ENCODE measurements around the gene NCK2. TPM values are rescaled to one million over a fixed set of nuclear protein-coding genes. Genes with fewer than 3 reads are reported as not detected.

Gene NCK2
- polyA plus RNA-seq, 4 donors, result 59.6 to 124 (median 84.3) TPM

GRCh38 chr2:105712981-105713596 is 31.6 kb upstream of the NCK2 start:
- no peak for FAIRE-seq
- Histone ChIP-seq H3K27me3 (ENCODE audit: control insufficient read depth in 3 of 3, insufficient read depth in 3 of 3, low read length in 3 of 3) (no peaks in the 10 kb centered on the region), H3K4me3 (ENCODE audit: low read depth in 1 of 3, low read length in 3 of 3) (no peak overlapping the region), H3K4me1 (ENCODE audit: control insufficient read depth in 3 of 3, insufficient read depth in 2 of 3, low read depth in 1 of 3, low read length in 2 of 3) (peaks cover 0 to 45% (median 7%) of the 10 kb centered on the region in 3 donors), H3K27ac (ENCODE audit: low read depth in 1 of 3, low read length in 2 of 3) (peak overlapping the region in 1 of 3 donors; percentile 26), H3K9me3 (ENCODE audit: control insufficient read depth in 2 of 2, insufficient read depth in 1 of 2, low read depth in 1 of 2, low read length in 1 of 2) (no peaks in the 10 kb centered on the region), H3K36me3 (ENCODE audit: control insufficient read depth in 3 of 3, insufficient read depth in 2 of 3, low read depth in 1 of 3, low read length in 3 of 3) (no peaks in the 10 kb centered on the region)
- 61 to 78% (median 67%) methylated on average over 6 of the region's 6 CpGs for WGBS, 3 donors
- DNase-seq, result peak in 1 of 2 donors; percentile 50

DNA sequence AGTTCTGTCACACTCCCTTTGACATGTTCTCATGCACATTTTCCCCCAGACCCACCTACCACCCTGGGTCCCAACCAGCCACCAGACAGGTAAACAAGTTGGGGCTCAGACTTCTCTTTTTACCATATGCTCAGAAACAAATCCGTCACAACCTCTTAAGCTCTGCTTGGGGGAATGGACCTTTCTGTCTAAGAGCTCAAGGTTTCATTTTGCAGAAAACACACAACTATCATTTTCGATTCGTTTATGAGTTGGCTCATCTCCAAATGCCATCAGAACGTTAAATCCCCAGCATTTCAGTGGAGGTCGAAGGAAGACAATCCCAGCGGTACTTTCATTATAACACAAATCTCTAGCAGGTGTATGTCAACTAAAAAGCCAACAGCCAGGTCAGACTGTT is 30.6 kb upstream of the NCK2 start:
- WGBS, 3 donors, result 9 to 52% (median 28%) methylated on average over 6 of the region's 6 CpGs
- peak overlapping the region in 1 of 3 donors; percentile 42 for H3K27ac ChIP-seq (ENCODE audit: low read depth in 1 of 3, low read length in 2 of 3)
- FAIRE-seq, result no peak

DNA sequence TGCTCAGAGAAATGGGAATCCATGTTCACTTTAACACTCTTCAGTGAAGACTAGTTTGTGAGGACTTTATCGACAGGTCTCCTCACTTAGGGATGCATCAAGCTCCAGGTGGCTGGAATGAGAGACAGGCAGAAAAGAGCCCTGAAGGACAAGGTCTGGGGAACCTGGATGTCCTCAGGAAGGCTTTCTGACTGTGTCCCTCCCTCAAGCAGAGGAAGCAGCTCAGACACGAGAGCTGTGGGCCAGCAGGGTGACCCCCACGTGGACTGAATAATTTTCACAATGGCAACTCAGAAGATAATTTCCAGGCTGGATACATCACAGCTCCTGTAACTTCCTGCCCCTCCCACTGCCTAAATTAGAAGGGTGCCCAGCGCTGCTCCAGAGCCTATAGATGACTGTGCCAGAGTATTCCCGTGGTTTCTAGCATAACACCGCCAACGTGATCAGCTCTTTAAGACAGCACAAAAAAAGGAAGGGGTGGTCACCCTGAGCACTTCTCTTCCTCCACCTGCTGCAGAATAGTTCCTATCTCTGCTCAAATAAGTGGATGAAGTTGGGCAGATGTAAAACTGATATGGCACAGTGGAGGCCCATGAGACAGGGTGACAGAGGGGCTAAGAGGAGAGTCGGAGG is 25.7 kb upstream of the NCK2 start:
- DNase-seq, result no peak
- H3K4me1 ChIP-seq (ENCODE audit: control insufficient read depth in 3 of 3, insufficient read depth in 2 of 3, low read depth in 1 of 3, low read length in 2 of 3), result peaks cover 0 to 12% (median 1%) of the 10 kb centered on the region in 3 donors
- no peaks in the 10 kb centered on the region for H3K27me3 ChIP-seq (ENCODE audit: control insufficient read depth in 3 of 3, insufficient read depth in 3 of 3, low read length in 3 of 3)
- H3K4me3 ChIP-seq (ENCODE audit: low read depth in 1 of 3, low read length in 3 of 3), result no peak overlapping the region
- H3K9me3 ChIP-seq (ENCODE audit: control insufficient read depth in 2 of 2, insufficient read depth in 1 of 2, low read depth in 1 of 2, low read length in 1 of 2), result no peaks in the 10 kb centered on the region
- H3K27ac ChIP-seq (ENCODE audit: low read depth in 1 of 3, low read length in 2 of 3), result no peak overlapping the region
- H3K36me3 ChIP-seq (ENCODE audit: control insufficient read depth in 3 of 3, insufficient read depth in 2 of 3, low read depth in 1 of 3, low read length in 3 of 3), result no peaks in the 10 kb centered on the region
- FAIRE-seq, result no peak
- WGBS, 3 donors, result 65 to 79% (median 79%) methylated on average over 8 of the region's 8 CpGs

More for the DNA sequence above, 30.6 kb upstream of the NCK2 start:
- H3K9me3 ChIP-seq (ENCODE audit: control insufficient read depth in 2 of 2, insufficient read depth in 1 of 2, low read depth in 1 of 2, low read length in 1 of 2), result no peaks in the 10 kb centered on the region
- H3K4me3 ChIP-seq (ENCODE audit: low read depth in 1 of 3, low read length in 3 of 3), result no peak overlapping the region
- H3K27me3 ChIP-seq (ENCODE audit: control insufficient read depth in 3 of 3, insufficient read depth in 3 of 3, low read length in 3 of 3), result no peaks in the 10 kb centered on the region
- H3K4me1 ChIP-seq (ENCODE audit: control insufficient read depth in 3 of 3, insufficient read depth in 2 of 3, low read depth in 1 of 3, low read length in 2 of 3), result peaks cover 0 to 45% (median 7%) of the 10 kb centered on the region in 3 donors
- H3K36me3 ChIP-seq (ENCODE audit: control insufficient read depth in 3 of 3, insufficient read depth in 2 of 3, low read depth in 1 of 3, low read length in 3 of 3), result no peaks in the 10 kb centered on the region
- DNase-seq, result peak; percentile 46 to 63

- DNase-seq (no peak), FAIRE-seq (no peak)
- Histone ChIP-seq H3K27ac (ENCODE audit: low read depth in 1 of 3, low read length in 2 of 3) (no peak overlapping the region), H3K4me3 (ENCODE audit: low read depth in 1 of 3, low read length in 3 of 3) (no peak overlapping the region), H3K36me3 (ENCODE audit: control insufficient read depth in 3 of 3, insufficient read depth in 2 of 3, low read depth in 1 of 3, low read length in 3 of 3) (no peaks in the 10 kb centered on the region), H3K4me1 (ENCODE audit: control insufficient read depth in 3 of 3, insufficient read depth in 2 of 3, low read depth in 1 of 3, low read length in 2 of 3) (peaks cover 0 to 6% (median 0%) of the 10 kb centered on the region in 3 donors), H3K9me3 (ENCODE audit: control insufficient read depth in 2 of 2, insufficient read depth in 1 of 2, low read depth in 1 of 2, low read length in 1 of 2) (peaks cover 0 to 3% of the 10 kb centered on the region in 2 donors), H3K27me3 (ENCODE audit: control insufficient read depth in 3 of 3, insufficient read depth in 3 of 3, low read length in 3 of 3) (no peaks in the 10 kb centered on the region)
- WGBS, 3 donors, result 82 to 92% (median 88%) methylated on average over 8 of the region's 8 CpGs
Observed at GRCh38 chr2:105721991-105722511, 22.7 kb upstream of the NCK2 start.

DNA sequence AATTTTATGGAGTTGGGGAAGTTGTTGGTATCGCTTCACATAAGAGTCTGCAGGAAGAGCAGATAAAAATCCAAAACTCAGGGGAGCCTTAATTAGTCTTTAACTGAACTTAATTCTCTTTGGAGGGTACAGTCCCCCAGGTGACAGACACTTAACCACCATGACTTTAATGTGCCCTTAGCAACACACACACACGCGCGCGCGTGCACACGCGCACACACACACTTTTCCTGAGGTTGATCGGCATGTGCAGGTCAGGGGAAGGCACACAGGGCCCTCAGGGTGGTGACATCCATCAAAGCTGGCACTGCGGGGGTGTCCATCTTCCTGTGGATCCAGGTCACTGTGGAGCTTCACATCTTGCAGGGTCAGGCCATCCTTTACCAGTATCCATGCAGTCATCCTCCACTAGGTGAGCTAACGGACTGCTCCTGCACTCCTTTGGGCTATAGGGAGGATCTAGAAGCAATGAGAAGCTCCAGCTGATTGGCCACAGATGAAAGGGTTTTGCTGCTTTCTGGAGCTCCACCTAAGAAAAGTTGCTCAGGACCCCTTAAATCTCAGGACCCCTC is 21.9 kb upstream of the NCK2 start:
- no peak overlapping the region for H3K27ac ChIP-seq (ENCODE audit: low read depth in 1 of 3, low read length in 2 of 3)
- no peak for DNase-seq
- peaks cover 0 to 6% (median 0%) of the 10 kb centered on the region in 3 donors for H3K4me1 ChIP-seq (ENCODE audit: control insufficient read depth in 3 of 3, insufficient read depth in 2 of 3, low read depth in 1 of 3, low read length in 2 of 3)
- H3K9me3 ChIP-seq (ENCODE audit: control insufficient read depth in 2 of 2, insufficient read depth in 1 of 2, low read depth in 1 of 2, low read length in 1 of 2), result peaks cover 0 to 8% of the 10 kb centered on the region in 2 donors
- no peaks in the 10 kb centered on the region for H3K36me3 ChIP-seq (ENCODE audit: control insufficient read depth in 3 of 3, insufficient read depth in 2 of 3, low read depth in 1 of 3, low read length in 3 of 3)
- WGBS, 3 donors, result 96 to 98% (median 97%) methylated on average over 11 of the region's 11 CpGs
- no peaks in the 10 kb centered on the region for H3K27me3 ChIP-seq (ENCODE audit: control insufficient read depth in 3 of 3, insufficient read depth in 3 of 3, low read length in 3 of 3)
- no peak overlapping the region for H3K4me3 ChIP-seq (ENCODE audit: low read depth in 1 of 3, low read length in 3 of 3)
- no peak for FAIRE-seq

DNA sequence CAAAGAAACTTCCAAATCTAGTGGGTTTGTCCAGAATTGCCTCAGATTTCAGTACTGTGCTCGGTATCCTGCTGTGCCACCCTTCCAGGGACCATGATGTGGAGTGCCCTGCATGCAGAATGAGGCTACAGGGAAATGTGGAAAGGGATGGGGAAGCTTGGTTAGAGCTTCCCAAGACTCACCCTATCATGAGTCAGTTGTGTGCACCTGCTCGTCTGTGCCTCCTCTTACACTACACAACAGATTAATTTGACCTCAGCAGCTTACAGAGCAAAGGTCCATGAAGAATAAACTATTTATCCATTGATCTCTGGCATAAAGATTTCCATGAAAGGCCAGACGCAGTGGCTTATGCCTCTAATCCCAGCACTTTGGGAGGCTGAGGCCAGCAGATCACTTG is 21.3 kb upstream of the NCK2 start:
- H3K9me3 ChIP-seq (ENCODE audit: control insufficient read depth in 2 of 2, insufficient read depth in 1 of 2, low read depth in 1 of 2, low read length in 1 of 2), result peaks cover 0 to 14% of the 10 kb centered on the region in 2 donors
- FAIRE-seq (no peak), DNase-seq (peak; percentile 19 to 84)
- no peak overlapping the region for H3K4me3 ChIP-seq (ENCODE audit: low read depth in 1 of 3, low read length in 3 of 3)
- no peaks in the 10 kb centered on the region for H3K27me3 ChIP-seq (ENCODE audit: control insufficient read depth in 3 of 3, insufficient read depth in 3 of 3, low read length in 3 of 3)
- peaks cover 0 to 6% (median 0%) of the 10 kb centered on the region in 3 donors for H3K4me1 ChIP-seq (ENCODE audit: control insufficient read depth in 3 of 3, insufficient read depth in 2 of 3, low read depth in 1 of 3, low read length in 2 of 3)
- WGBS, 3 donors, result 11 to 61% (median 35%) methylated on average over 3 of the region's 3 CpGs
- no peaks in the 10 kb centered on the region for H3K36me3 ChIP-seq (ENCODE audit: control insufficient read depth in 3 of 3, insufficient read depth in 2 of 3, low read depth in 1 of 3, low read length in 3 of 3)
- no peak overlapping the region for H3K27ac ChIP-seq (ENCODE audit: low read depth in 1 of 3, low read length in 2 of 3)

GRCh38 chr2:105725388-105725787 is 19.3 kb upstream of the NCK2 start:
- DNase-seq, result no peak
- Histone ChIP-seq H3K4me1 (ENCODE audit: control insufficient read depth in 3 of 3, insufficient read depth in 2 of 3, low read depth in 1 of 3, low read length in 2 of 3) (peaks cover 0 to 6% (median under 1%) of the 10 kb centered on the region in 3 donors), H3K27me3 (ENCODE audit: control insufficient read depth in 3 of 3, insufficient read depth in 3 of 3, low read length in 3 of 3) (no peaks in the 10 kb centered on the region), H3K27ac (ENCODE audit: low read depth in 1 of 3, low read length in 2 of 3) (no peak overlapping the region), H3K4me3 (ENCODE audit: low read depth in 1 of 3, low read length in 3 of 3) (no peak overlapping the region), H3K36me3 (ENCODE audit: control insufficient read depth in 3 of 3, insufficient read depth in 2 of 3, low read depth in 1 of 3, low read length in 3 of 3) (no peaks in the 10 kb centered on the region), H3K9me3 (ENCODE audit: control insufficient read depth in 2 of 2, insufficient read depth in 1 of 2, low read depth in 1 of 2, low read length in 1 of 2) (peaks cover 0 to 16% of the 10 kb centered on the region in 2 donors)
- 74 to 82% (median 82%) methylated on average over 5 of the region's 5 CpGs for WGBS, 3 donors
- no peak for FAIRE-seq

- Histone ChIP-seq H3K27ac (ENCODE audit: low read depth in 1 of 3, low read length in 2 of 3) (peak overlapping the region in 1 of 3 donors; percentile 29), H3K36me3 (ENCODE audit: control insufficient read depth in 3 of 3, insufficient read depth in 2 of 3, low read depth in 1 of 3, low read length in 3 of 3) (no peaks in the 10 kb centered on the region), H3K27me3 (ENCODE audit: control insufficient read depth in 3 of 3, insufficient read depth in 3 of 3, low read length in 3 of 3) (no peaks in the 10 kb centered on the region), H3K4me1 (ENCODE audit: control insufficient read depth in 3 of 3, insufficient read depth in 2 of 3, low read depth in 1 of 3, low read length in 2 of 3) (peaks cover 0 to 7% (median 5%) of the 10 kb centered on the region in 3 donors), H3K9me3 (ENCODE audit: control insufficient read depth in 2 of 2, insufficient read depth in 1 of 2, low read depth in 1 of 2, low read length in 1 of 2) (peaks cover 0 to 16% of the 10 kb centered on the region in 2 donors), H3K4me3 (ENCODE audit: low read depth in 1 of 3, low read length in 3 of 3) (no peak overlapping the region)
- DNase-seq (peak; percentile 64 to 70), FAIRE-seq (no peak)
- WGBS, 3 donors, result 67 to 68% (median 68%) methylated on average over 1 of the region's 1 CpG
Observed at GRCh38 chr2:105730170-105730569, 14.5 kb upstream of the NCK2 start.

Data from small intestine (tissue), 7 donors.